Endodermal cell (in vitro differentiated cells): Measurements from ENCODE around the gene DAAM2. TPM values are rescaled to one million over a fixed set of nuclear protein-coding genes. Genes with fewer than 3 reads are reported as not detected.

Experiments
- DNase-seq: peaks from one replicate; pipeline ENCODE4 v3.0.0-alpha.2; 2017
- H3K27ac ChIP-seq: 2 replicates; pipeline ENCODE4 v1.5.1; 2013; ENCODE audit warnings: mild to moderate bottlenecking, low read depth, low read length, moderate library complexity
- H3K27me3 ChIP-seq: 2 replicates; pipeline ENCODE4 v1.6.1; 2013; ENCODE audit warnings: mild to moderate bottlenecking, low read length, moderate library complexity; ENCODE audit not compliant: insufficient read depth, control insufficient read depth, poor library complexity, severe bottlenecking
- H3K36me3 ChIP-seq: 2 replicates; pipeline ENCODE4 v1.7.0; 2013; ENCODE audit warnings: mild to moderate bottlenecking, low read length, moderate library complexity; ENCODE audit not compliant: control insufficient read depth, insufficient read depth
- H3K4me1 ChIP-seq: one replicate; pipeline ENCODE4 v1.7.0; 2013; ENCODE audit warnings: low read length; ENCODE audit not compliant: control insufficient read depth, insufficient read depth
- H3K4me3 ChIP-seq: 2 replicates; pipeline ENCODE4 v1.5.1; 2013; ENCODE audit warnings: mild to moderate bottlenecking, low read length, moderate library complexity
- H3K9ac ChIP-seq: 2 replicates; pipeline ENCODE4 v1.6.1; 2013; ENCODE audit warnings: mild to moderate bottlenecking, low read length, moderate library complexity; ENCODE audit not compliant: poor library complexity, severe bottlenecking; ENCODE audit errors: extremely low read depth
- H3K9me3 ChIP-seq: 2 replicates; pipeline ENCODE4 v1.6.1; 2013; ENCODE audit warnings: mild to moderate bottlenecking, low read length, moderate library complexity; ENCODE audit not compliant: control insufficient read depth
- H3K27ac Mint-ChIP-seq: 2 replicates; pipeline ENCODE4 v1.8.0; 2020; ENCODE audit warnings: mixed read lengths
- H3K27me3 Mint-ChIP-seq: 2 replicates; pipeline ENCODE4 v1.8.0; 2021; ENCODE audit warnings: mild to moderate bottlenecking, mixed read lengths; ENCODE audit not compliant: insufficient read depth
- H3K36me3 Mint-ChIP-seq: 2 replicates; pipeline ENCODE4 v1.8.0; 2020; ENCODE audit warnings: low read depth, mixed read lengths
- H3K4me1 Mint-ChIP-seq: 2 replicates; pipeline ENCODE4 v1.8.0; 2020; ENCODE audit warnings: mixed read lengths
- H3K4me3 Mint-ChIP-seq: 2 replicates; pipeline ENCODE4 v1.8.0; 2020; ENCODE audit warnings: mild to moderate bottlenecking, moderate library complexity, mixed read lengths
- H3K9me3 Mint-ChIP-seq: 2 replicates; pipeline ENCODE4 v1.8.0; 2020; ENCODE audit warnings: mild to moderate bottlenecking, mixed read lengths
- WGBS, 2 experiments: methylation state at CpG; one replicate each; pipeline versions ENCODE4 v1.1.5 to v1.1.7; 2013; ENCODE audit warnings: missing lambda C conversion rate in 2 of 2, mixed read lengths in 1 of 2; ENCODE audit not compliant: insufficient coverage in 1 of 2, insufficient read length in 1 of 2; 5-methylcytosine and 5-hydroxymethylcytosine counted together
- total RNA-seq, 2 donors: library from RNA; stranded (reverse); fragmentation: NEBNext Ultra II Directional in 1 of 2; extraction: Animal tissue kit (Norgen Biotek cat#: 25700) in 1 of 2; gene quantifications; 2 replicates in 1 of 2; 3 replicates in 1 of 2; pipeline ENCODE4 v1.2.1, GENCODE V29; 2021
- TF ChIP-seq, protein P1 (sequence below): fragments of 200-600 bp; sonication (generic); conservative IDR thresholded peaks from 2 replicates; pipeline ENCODE4 v1.5.0; 2021; ENCODE audit warnings: antibody characterized with exemption, mild to moderate bottlenecking

DAAM2 gene
- total RNA-seq, 2 donors from 2014 or later = 0.33 to 1.2 TPM

GRCh38 chr6:39849228-39849627 lies 57.1 kb downstream of the DAAM2 start:
- DNase-seq = no peak
- no peak overlapping the region for H3K27ac Mint-ChIP-seq

DNA sequence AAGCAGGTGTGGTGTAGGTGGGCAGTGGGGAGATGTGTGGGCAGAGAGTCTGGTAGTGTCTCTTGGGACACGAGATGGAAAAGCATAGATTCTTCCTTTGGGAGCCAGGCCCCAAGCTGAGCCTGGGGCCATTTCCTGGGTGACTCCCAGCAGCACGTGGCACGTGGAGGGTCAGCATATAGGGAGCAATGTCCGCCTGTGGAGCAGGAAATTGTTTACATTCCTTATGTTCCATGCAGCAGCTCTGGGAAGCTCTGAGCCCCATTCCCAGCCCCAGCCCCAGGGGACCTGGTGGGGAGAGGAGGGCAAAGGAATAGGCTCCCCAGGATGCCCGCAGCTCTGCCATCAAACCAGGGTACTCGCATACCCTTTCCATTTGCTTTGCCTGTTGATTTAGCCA lies 57.6 kb downstream of the DAAM2 start:
- no peaks in the 10 kb centered on the region for H3K4me1 Mint-ChIP-seq
- Histone ChIP-seq H3K4me3 (no peak overlapping the region), H3K9ac (no peak overlapping the region), H3K27ac (no peak overlapping the region), H3K27me3 (no peaks in the 10 kb centered on the region), H3K36me3 (no peaks in the 10 kb centered on the region), H3K4me1 (no peaks in the 10 kb centered on the region), H3K9me3 (no peaks in the 10 kb centered on the region)
- TF ChIP-seq, protein P1, sequence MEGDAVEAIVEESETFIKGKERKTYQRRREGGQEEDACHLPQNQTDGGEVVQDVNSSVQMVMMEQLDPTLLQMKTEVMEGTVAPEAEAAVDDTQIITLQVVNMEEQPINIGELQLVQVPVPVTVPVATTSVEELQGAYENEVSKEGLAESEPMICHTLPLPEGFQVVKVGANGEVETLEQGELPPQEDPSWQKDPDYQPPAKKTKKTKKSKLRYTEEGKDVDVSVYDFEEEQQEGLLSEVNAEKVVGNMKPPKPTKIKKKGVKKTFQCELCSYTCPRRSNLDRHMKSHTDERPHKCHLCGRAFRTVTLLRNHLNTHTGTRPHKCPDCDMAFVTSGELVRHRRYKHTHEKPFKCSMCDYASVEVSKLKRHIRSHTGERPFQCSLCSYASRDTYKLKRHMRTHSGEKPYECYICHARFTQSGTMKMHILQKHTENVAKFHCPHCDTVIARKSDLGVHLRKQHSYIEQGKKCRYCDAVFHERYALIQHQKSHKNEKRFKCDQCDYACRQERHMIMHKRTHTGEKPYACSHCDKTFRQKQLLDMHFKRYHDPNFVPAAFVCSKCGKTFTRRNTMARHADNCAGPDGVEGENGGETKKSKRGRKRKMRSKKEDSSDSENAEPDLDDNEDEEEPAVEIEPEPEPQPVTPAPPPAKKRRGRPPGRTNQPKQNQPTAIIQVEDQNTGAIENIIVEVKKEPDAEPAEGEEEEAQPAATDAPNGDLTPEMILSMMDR = no peak
- no peaks in the 10 kb centered on the region for H3K36me3 Mint-ChIP-seq
- no peak overlapping the region for H3K27ac Mint-ChIP-seq
- peaks cover 6% of the 10 kb centered on the region for H3K27me3 Mint-ChIP-seq
- no peak overlapping the region for H3K4me3 Mint-ChIP-seq
- WGBS, 2 experiments = 88 to 100% methylated on average over 1 to 6 of the region's 6 CpGs
- DNase-seq = no peak
- no peaks in the 10 kb centered on the region for H3K9me3 Mint-ChIP-seq

More at GRCh38 chr6:39849228-39849627, 57.1 kb downstream of the DAAM2 start:
- H3K4me3 Mint-ChIP-seq = no peak overlapping the region
- Histone ChIP-seq H3K9me3 (no peaks in the 10 kb centered on the region), H3K4me1 (no peaks in the 10 kb centered on the region), H3K9ac (no peak overlapping the region), H3K36me3 (no peaks in the 10 kb centered on the region), H3K27ac (no peak overlapping the region), H3K27me3 (no peaks in the 10 kb centered on the region), H3K4me3 (no peak overlapping the region)
- no peaks in the 10 kb centered on the region for H3K4me1 Mint-ChIP-seq
- WGBS, 2 experiments = 80 to 92% methylated on average over 1 to 3 of the region's 3 CpGs
- TF ChIP-seq, protein P1 = no peak
- H3K27me3 Mint-ChIP-seq = peaks cover 6% of the 10 kb centered on the region
- H3K36me3 Mint-ChIP-seq = no peaks in the 10 kb centered on the region
- no peaks in the 10 kb centered on the region for H3K9me3 Mint-ChIP-seq

GRCh38 chr6:39850736-39851297 lies 58.6 kb downstream of the DAAM2 start:
- 88 to 91% methylated on average over 2 of the region's 2 CpGs for WGBS, 2 experiments
- Histone ChIP-seq H3K9me3 (no peaks in the 10 kb centered on the region), H3K36me3 (no peaks in the 10 kb centered on the region), H3K4me3 (no peak overlapping the region), H3K9ac (no peak overlapping the region), H3K4me1 (no peaks in the 10 kb centered on the region), H3K27ac (no peak overlapping the region), H3K27me3 (peaks cover 4% of the 10 kb centered on the region)
- no peak overlapping the region for H3K4me3 Mint-ChIP-seq
- H3K36me3 Mint-ChIP-seq = no peaks in the 10 kb centered on the region
- no peak overlapping the region for H3K27ac Mint-ChIP-seq
- no peaks in the 10 kb centered on the region for H3K4me1 Mint-ChIP-seq
- no peaks in the 10 kb centered on the region for H3K9me3 Mint-ChIP-seq
- no peak for DNase-seq
- peaks cover 6% of the 10 kb centered on the region for H3K27me3 Mint-ChIP-seq
- TF ChIP-seq, protein P1 = no peak
